ENCODE results near the gene PRSS21.

PRSS21 gene

DNA sequence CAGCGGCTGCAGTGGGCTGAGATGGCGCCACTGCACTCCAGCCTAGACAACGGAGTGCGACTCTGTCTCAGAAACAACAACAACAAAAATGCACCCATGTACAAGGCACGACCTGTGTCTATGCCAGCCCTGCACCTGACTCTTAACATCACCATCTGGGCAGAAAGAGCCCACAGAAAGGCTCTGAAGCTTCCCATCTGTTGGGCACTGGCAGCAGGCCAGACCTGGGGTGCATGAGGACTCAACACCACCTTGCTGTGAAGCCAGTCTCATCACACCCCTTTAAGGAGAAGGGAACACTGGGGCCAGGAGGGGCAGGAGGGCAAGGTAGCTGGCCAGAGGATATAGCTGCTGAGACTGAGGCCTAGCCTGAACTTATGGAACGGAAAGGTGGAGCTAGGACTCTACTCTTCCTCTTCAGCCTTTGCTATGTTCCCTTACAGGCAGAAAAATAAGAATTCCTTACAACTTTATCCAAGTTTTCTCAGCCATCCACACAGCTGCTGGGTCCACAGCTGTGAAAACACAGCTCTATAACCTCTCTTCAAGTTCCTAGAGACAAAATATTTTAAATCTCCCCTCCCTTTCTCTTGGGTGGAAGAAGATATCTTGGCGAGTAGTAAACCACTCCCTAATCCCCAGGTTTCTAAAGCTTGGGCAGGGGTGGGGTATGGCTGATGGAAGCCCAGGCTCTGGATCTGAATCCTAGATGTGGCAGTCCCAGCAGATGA, 42.7 kb upstream of the PRSS21 start:
- Histone ChIP-seq H3K27ac (0 out of 2 replicates have a peak overlapping the region, but pooled peaks have one; percentile 13), H3K36me3 (peaks cover 63% of the 10 kb centered on the region), H3K4me1 (peaks cover 49% of the 10 kb centered on the region), H3K4me2 (no peak overlapping the region), H4K20me1 (peaks cover 74% of the 10 kb centered on the region), H3K9me3 (no peaks in the 10 kb centered on the region), H3K4me3 (no peak overlapping the region), H3K27me3 (no peaks in the 10 kb centered on the region), H3K9ac (peak overlapping the region; percentile 100; the same call in 1 of the 2 replicates)
- no peak for TF ChIP-seq Cebpa-rat (IDR thresholded peaks at IDR 0.05)

DNA sequence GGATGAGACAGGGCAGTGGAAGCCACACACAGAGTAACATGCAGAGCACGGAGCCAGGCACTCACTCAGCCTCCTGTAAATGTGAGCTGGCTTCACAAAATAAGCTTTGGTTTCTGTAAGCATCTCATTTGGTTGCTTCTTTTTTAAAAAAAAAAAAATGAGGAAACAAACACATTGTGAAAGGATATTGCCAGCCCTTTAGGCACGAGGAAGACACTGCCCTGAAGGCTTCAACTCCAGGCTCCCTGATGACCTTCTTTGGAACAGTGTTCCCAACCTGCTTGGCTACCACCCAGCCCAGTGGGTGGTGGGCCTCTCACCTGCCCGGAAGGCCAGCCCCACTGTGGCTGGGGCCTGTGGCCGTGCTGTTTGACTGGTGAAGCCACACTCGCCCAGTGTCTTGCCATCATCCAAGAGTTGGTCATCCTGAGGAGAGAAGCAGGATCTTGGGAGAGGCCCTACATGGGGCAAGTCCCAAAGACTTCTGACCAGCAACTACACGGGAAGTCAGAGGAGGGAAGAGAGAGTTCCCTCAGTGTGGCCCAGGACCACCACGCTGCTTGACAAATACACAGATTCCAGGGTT, 41.8 kb upstream of the PRSS21 start:
- H3K4me1 ChIP-seq = peaks cover 44% of the 10 kb centered on the region
- H3K9ac ChIP-seq = peak overlapping the region; percentile 100
- H3K36me3 ChIP-seq = peaks cover 54% of the 10 kb centered on the region
- no peaks in the 10 kb centered on the region for H3K9me3 ChIP-seq
- H4K20me1 ChIP-seq = peaks cover 65% of the 10 kb centered on the region
- H3K27me3 ChIP-seq = no peaks in the 10 kb centered on the region
- H3K4me2 ChIP-seq = peak overlapping the region; percentile 92
- H3K27ac ChIP-seq = peak overlapping the region; percentile 100; the same call in 1 of the 2 replicates
- 0 out of 2 replicates have a peak overlapping the region, but pooled peaks have one; percentile 99 for H3K4me3 ChIP-seq
- no peak for TF ChIP-seq Cebpa-rat (IDR thresholded peaks at IDR 0.05)

DNA sequence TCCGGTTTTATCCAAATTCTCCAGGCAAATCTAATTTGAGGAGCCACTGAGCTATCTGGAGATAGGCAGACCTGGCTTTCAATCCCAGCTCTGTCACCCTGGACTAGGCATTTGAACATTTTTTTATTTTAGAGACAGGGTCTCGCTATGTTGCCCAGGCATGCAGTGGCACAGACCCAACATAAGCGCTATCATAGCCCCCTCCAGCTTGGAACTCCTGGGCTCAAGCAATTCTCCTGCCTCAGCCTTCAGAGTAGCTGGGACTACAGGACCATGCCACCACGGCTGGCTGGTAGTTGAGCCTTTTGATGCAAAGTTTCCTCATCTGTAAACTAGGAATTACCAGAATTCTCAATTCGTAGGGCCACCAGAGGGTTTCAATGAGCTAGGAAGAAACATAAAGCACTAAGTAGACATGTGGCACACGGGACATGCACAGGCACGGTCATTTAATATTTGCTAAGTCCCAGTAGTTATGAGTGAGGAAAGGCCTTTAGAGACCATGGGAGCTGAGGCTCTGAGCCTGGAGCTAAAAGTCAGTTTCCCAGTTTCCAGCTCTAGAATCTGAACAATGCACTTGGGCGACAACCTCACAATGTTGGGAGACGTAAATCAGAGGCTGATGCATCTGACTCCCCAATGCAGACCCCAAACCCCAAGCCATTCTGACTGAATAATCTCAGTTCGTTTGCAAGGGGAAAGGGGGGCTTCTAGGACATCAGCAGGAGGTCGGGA, 41.1 kb upstream of the PRSS21 start:
- H3K4me3 ChIP-seq = peak overlapping the region; percentile 99
- no peaks in the 10 kb centered on the region for H3K27me3 ChIP-seq

DNA sequence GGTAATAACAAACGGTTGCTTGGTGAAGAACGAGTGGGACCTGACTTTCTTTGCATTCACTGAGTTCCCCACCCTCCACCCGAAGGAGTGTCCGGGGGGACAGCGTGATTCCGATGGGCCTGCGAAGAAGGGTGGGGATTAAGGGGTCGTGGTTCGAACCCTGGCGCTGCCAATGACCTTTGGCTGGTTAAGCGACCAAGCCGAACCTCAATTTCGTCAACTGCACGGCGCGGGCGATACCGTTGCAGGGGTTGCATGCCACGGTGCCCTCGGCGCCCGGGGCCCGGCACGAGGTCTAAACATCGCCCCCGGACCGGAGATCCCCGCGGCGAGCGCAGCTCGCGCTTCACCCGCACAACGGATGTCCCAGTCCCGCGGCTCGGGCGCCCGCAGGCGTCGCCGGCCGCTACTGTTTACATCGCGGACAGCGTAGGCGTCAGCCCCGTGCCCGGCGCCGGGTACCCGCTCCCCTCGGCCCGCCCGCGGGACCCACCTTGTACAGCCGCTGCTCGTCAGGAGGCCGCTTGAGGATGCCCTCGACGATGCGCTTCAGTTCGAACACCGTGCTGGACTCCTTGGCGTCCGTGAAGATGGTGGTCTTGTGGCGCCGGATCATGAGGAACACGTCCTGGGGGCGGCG, 40.4 kb upstream of the PRSS21 start:
- Histone ChIP-seq H3K4me2 (peak overlapping the region; percentile 92), H3K27ac (peak overlapping the region; percentile 100), H3K27me3 (no peaks in the 10 kb centered on the region), H3K9me3 (no peaks in the 10 kb centered on the region), H3K9ac (peak overlapping the region; percentile 100), H3K4me1 (peaks cover 41% of the 10 kb centered on the region), H3K4me3 (peak overlapping the region; percentile 99), H4K20me1 (peaks cover 52% of the 10 kb centered on the region), H3K36me3 (peaks cover 40% of the 10 kb centered on the region)
- no peak for TF ChIP-seq Cebpa-rat (IDR thresholded peaks at IDR 0.05)

More for the DNA sequence above, 41.1 kb upstream of the PRSS21 start:
- peaks cover 58% of the 10 kb centered on the region for H4K20me1 ChIP-seq
- no peak for TF ChIP-seq Cebpa-rat (IDR thresholded peaks at IDR 0.05)
- H3K27ac ChIP-seq = peak overlapping the region; percentile 100
- H3K9me3 ChIP-seq = no peaks in the 10 kb centered on the region
- peak overlapping the region; percentile 100 for H3K9ac ChIP-seq
- peaks cover 47% of the 10 kb centered on the region for H3K36me3 ChIP-seq
- peak overlapping the region; percentile 92 for H3K4me2 ChIP-seq
- H3K4me1 ChIP-seq = peaks cover 41% of the 10 kb centered on the region

DNA sequence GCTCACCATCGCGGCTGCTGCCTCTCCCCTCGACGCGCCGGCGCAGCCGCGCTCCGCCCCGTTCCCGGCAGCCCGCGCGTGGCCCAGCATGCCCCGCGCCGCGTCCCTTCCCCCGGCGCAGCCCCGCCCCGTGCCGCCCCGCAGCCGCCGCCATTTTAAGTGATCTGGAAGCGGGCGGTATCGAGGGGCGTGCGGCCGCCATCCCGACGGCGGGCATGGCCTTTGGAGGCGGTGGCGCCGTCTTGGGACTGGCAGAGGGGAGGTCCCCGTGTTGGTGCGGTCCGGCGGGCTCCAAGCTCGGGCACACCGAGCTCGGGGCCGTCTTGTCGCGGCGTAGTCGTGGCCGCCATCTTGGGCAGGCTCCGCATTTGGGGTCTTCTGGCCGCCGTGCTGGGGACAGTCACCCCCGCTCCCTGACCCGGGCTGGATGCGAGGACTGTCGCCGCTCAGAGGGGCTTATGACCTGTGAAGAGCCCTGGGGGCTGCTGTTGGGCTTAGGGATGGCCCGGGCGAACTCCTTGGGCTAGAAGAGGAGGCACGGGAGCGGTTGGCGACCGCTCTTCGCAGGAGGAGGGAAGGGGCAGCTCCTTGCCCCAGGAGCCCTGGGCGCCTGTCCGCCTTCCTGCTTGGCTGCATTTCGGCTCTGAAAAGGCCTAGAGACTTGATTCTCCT, 39.7 kb upstream of the PRSS21 start, which contains the start of gene ELOB:
Gene ELOB, minus strand, starts transcription at position 50 of the 672 bp plus-strand sequence. Its CDS starts 41 bp downstream, at position 9.
- Histone ChIP-seq H3K4me1 (peaks cover 41% of the 10 kb centered on the region), H3K36me3 (peaks cover 32% of the 10 kb centered on the region), H3K4me2 (peak within 1 kb of the TSS; percentile 99), H3K27me3 (no peaks in the 10 kb centered on the region), H3K9ac (peak within 1 kb of the TSS; percentile 100), H3K4me3 (peak within 1 kb of the TSS; percentile 99), H4K20me1 (peaks cover 44% of the 10 kb centered on the region), H3K9me3 (no peaks in the 10 kb centered on the region), H3K27ac (peak within 1 kb of the TSS; percentile 100)
- TF ChIP-seq Cebpa-rat (IDR thresholded peaks at IDR 0.05) = no peak

DNA sequence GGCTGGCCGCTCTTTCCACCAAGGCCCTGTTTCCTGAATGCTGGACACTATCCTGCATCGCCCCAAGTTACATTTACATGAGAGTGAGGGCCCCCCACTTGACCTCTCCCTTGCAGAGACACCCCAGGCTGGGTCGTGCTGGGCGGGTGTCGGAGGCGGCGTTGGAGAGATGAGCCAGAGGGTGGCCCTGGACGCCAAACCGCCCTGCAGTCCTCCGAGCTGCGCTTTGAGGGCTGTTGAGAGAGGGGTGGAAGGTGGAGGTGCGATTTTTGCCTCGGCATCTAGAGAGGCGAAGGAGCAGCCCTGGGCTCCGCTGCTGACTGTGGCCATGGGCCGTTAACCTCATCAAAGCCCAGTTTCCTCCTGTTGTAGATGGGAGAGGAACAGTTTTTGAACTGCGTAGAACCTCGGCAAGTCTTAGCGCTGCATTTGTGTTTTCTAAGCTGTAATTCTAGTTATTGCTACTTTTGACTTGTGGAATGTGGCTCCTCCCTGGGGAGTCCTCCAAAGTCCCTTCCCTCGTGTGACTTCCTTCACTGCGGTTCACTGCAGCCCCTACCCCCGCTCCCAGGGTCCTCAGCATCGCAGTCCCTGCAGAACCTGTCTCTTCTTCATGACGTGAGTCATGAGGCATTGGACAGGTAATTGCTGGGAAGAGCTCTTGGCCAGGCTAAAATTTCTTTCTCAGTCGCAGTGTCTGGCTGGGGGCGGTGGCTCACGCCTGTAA, 39.0 kb upstream of the PRSS21 start:
- Histone ChIP-seq H3K4me3 (peak overlapping the region; percentile 99), H3K9me3 (no peaks in the 10 kb centered on the region), H4K20me1 (peaks cover 37% of the 10 kb centered on the region), H3K4me2 (peak overlapping the region; percentile 99), H3K27me3 (no peaks in the 10 kb centered on the region), H3K36me3 (peaks cover 25% of the 10 kb centered on the region), H3K4me1 (peaks cover 41% of the 10 kb centered on the region), H3K9ac (peak overlapping the region; percentile 100), H3K27ac (peak overlapping the region; percentile 100)
- TF ChIP-seq Cebpa-rat (IDR thresholded peaks at IDR 0.05) = no peak

DNA sequence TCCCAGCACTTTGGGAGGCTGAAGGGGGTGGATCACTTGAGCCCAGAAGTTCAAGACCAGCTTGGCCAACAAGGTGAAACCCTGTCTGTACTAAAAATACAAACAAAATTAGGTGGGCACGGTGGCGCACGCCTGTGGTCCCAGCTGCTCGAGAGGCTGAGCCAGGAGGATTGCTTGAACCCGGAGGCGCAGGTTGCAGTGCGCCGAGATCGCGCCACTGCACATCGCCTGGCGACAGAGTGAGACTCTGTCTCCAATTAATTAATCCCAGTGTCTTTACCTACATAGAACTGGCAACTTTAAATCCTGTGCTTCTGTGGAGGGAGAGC, 38.4 kb upstream of the PRSS21 start:
- peak overlapping the region; percentile 100 for H3K9ac ChIP-seq
- peaks cover 32% of the 10 kb centered on the region for H4K20me1 ChIP-seq
- H3K27me3 ChIP-seq = no peaks in the 10 kb centered on the region
- H3K4me1 ChIP-seq = peaks cover 41% of the 10 kb centered on the region
- no peaks in the 10 kb centered on the region for H3K9me3 ChIP-seq
- peak overlapping the region; percentile 100 for H3K27ac ChIP-seq
- no peak for TF ChIP-seq Cebpa-rat (IDR thresholded peaks at IDR 0.05)
- peak overlapping the region; percentile 99 for H3K4me2 ChIP-seq
- H3K36me3 ChIP-seq = peaks cover 20% of the 10 kb centered on the region
- peak overlapping the region; percentile 99 for H3K4me3 ChIP-seq

DNA sequence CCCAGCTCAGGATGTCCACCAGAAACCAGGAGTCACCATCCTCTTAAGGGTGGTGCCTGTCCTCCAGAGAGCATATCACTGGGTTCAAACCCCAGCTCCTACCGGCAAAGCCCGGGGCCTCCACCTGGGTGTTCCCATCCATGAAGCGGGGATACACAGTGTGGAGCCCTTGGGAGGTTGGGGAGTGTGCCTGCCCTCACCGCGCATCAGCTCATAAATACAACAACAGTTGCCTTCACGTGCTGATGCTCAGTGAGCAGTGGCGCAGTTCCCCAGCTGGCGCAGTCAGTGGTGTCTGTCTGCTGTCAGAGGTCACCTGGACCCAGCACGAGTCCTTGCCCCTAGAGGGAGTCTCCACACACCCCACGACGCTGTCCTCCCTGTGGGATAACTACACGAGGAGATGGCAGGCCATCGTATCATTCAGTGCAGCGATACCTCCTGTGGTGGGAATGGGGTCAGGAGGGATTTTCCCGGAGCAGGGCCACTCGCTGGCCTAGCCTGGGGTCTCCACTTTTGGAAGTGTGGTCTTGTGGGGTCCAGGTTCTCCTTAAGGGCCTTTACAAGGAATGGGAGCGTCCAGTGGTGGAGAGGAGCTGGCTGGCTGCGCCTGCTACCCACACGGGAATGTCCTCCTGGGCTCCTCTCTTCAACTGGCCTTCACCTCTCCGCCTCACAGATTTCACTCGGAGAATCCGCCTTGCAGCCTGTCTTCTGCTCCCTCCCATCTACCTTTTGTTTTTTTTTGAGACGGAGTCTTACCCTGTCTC, 37.7 kb upstream of the PRSS21 start:
- peaks cover 37% of the 10 kb centered on the region for H3K4me1 ChIP-seq
- H3K27ac ChIP-seq = peak overlapping the region; percentile 100
- H3K4me2 ChIP-seq = peak overlapping the region; percentile 99
- no peak overlapping the region for H3K4me3 ChIP-seq
- TF ChIP-seq Cebpa-rat (IDR thresholded peaks at IDR 0.05) = no peak
- peak overlapping the region; percentile 100 for H3K9ac ChIP-seq
- peaks cover 13% of the 10 kb centered on the region for H3K36me3 ChIP-seq
- H3K9me3 ChIP-seq = no peaks in the 10 kb centered on the region
- H4K20me1 ChIP-seq = peaks cover 24% of the 10 kb centered on the region
- peaks cover 7% of the 10 kb centered on the region; the same call in 1 of the 2 replicates for H3K27me3 ChIP-seq
